ENCODE data around the gene PDP2. TPM values are rescaled to one million over a fixed set of nuclear protein-coding genes. Genes with fewer than 3 reads are reported as not detected.

Gene PDP2
- total RNA-seq, 1 experiment from 2014 or later, result 23.1 TPM

- H3K18ac ChIP-seq (ENCODE audit: insufficient read length, low read depth, low read length), result no peak overlapping the region
Observed at GRCh38 chr16:66917741-66918140, 37.4 kb downstream of the PDP2 start.

More at GRCh38 chr16:66917741-66918140, 37.4 kb downstream of the PDP2 start:
- Histone ChIP-seq H3K56ac (ENCODE audit: insufficient read length, low read depth, low read length) (no peak overlapping the region), H3K23me2 (ENCODE audit: insufficient read length, low read depth, low read length, poor library complexity, severe bottlenecking) (no peaks in the 10 kb centered on the region), H3K27ac (ENCODE audit: insufficient read length, low read depth, low read length) (no peak overlapping the region), H2BK5ac (ENCODE audit: insufficient read length, low read length) (no peak overlapping the region), H3K4me1 (ENCODE audit: insufficient read depth, low read length) (no peaks in the 10 kb centered on the region), H4K20me1 (ENCODE audit: control insufficient read depth, insufficient read depth, insufficient read length) (no peaks in the 10 kb centered on the region), H2AK5ac (ENCODE audit: insufficient read length, low read length) (no peak overlapping the region), H3K79me2 (ENCODE audit: insufficient read depth, low read length) (no peaks in the 10 kb centered on the region), H3K79me1 (ENCODE audit: insufficient read depth, low read depth, low read length, poor library complexity, severe bottlenecking) (no peaks in the 10 kb centered on the region), H4K8ac (replicated peaks; ENCODE audit: insufficient read length, low read depth, low read length) (no peak overlapping the region), H2BK15ac (ENCODE audit: low read depth, low read length) (no peak overlapping the region), H3K14ac (ENCODE audit: insufficient read depth, low read length) (no peak overlapping the region; the same call in 1 of the 2 replicates), H2BK12ac (ENCODE audit: insufficient read length, low read depth, low read length) (no peak overlapping the region), H2BK120ac (ENCODE audit: low read depth, low read length, poor library complexity, severe bottlenecking) (no peak overlapping the region), H3K9me3 (ENCODE audit: control insufficient read depth, low read depth, low read length) (no peaks in the 10 kb centered on the region), H2AFZ (ENCODE audit: low read length) (no peak overlapping the region), H3K9ac (ENCODE audit: extremely low read depth, insufficient read length, low read length) (no peak overlapping the region), H4K91ac (ENCODE audit: insufficient read length, low read depth, low read length) (no peak overlapping the region), H4K5ac (ENCODE audit: insufficient read length, low read depth, low read length) (no peak overlapping the region), H3K27me3 (ENCODE audit: insufficient read depth, low read length) (no peaks in the 10 kb centered on the region; the same call in 1 of the 2 replicates), H3T11ph (ENCODE audit: low read length) (no peak overlapping the region), H3K4me2 (ENCODE audit: insufficient read depth, insufficient read length, low read length) (no peak overlapping the region), H3K23ac (ENCODE audit: insufficient read length, low read depth, low read length) (no peak overlapping the region), H3K4ac (ENCODE audit: low read depth, low read length) (no peak overlapping the region), H2BK20ac (ENCODE audit: low read depth, low read length, poor library complexity, severe bottlenecking) (no peak overlapping the region)
- no peaks in the 10 kb centered on the region for H3K9me3 Mint-ChIP-seq
- no peak overlapping the region for H3K4me3 Mint-ChIP-seq
- H3K4me1 Mint-ChIP-seq, result no peaks in the 10 kb centered on the region
- no peaks in the 10 kb centered on the region; a peak in 1 of 7 replicates for H3K36me3 Mint-ChIP-seq (ENCODE audit: insufficient read depth in 1 of 3, low read depth in 3 of 3)
- no peak for TF ChIP-seq CTCF (conservative IDR thresholded peaks at IDR 0.05)
- H3K27me3 Mint-ChIP-seq (ENCODE audit: low read depth), result peaks cover 43% of the 10 kb centered on the region
- no CpG with 5 or more reads among the region's 9 CpGs for WGBS (ENCODE audit: extremely low coverage, insufficient read length, low lambda C conversion rate)
- no peak for DNase-seq
- H3K27ac Mint-ChIP-seq, result no peak overlapping the region
